ENCODE results near the gene TRAF3IP3.

TRAF3IP3 gene

GRCh38 chr1:209803568-209803967 lies 47.7 kb downstream of the TRAF3IP3 start:
- no peak for DNase-seq

DNA sequence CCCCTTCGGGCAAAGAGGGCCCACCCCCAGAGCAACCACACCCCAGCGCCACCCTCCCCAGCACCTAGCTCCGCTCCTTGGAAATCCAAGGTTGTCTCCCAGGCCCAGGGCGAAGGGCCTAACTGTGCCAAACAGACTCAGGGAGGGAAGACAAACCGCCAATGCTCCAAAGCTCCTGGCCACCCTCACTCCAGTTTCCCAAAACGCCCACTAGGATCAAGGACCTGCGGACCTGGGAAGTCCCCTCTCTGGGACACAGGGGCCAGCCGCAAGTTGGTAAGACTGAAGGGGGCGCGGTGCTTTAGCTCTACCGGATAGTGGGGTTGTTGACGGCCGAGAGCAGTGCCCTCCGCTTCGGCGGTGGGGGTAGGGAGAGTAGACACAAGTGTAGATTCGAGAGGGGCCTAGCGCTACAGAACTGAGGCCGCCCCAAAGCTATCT lies 49.5 kb downstream of the TRAF3IP3 start:
- no peak for DNase-seq

GRCh38 chr1:209805875-209806760 lies 50.3 kb downstream of the TRAF3IP3 start, which contains the start of gene IRF6:
TSS of gene IRF6 (minus strand) at chr1:209806142. CDS start at chr1:209801413, 4,729 bp downstream.
- DNase-seq, result peak; percentile 14

GRCh38 chr1:209807509-209807908 lies 51.7 kb downstream of the TRAF3IP3 start:
- no peak for DNase-seq

- no peak for DNase-seq
Observed at GRCh38 chr1:209808059-209808581, 52.3 kb downstream of the TRAF3IP3 start.

GRCh38 chr1:209809611-209810010 lies 53.8 kb downstream of the TRAF3IP3 start:
- no peak for DNase-seq

DNA sequence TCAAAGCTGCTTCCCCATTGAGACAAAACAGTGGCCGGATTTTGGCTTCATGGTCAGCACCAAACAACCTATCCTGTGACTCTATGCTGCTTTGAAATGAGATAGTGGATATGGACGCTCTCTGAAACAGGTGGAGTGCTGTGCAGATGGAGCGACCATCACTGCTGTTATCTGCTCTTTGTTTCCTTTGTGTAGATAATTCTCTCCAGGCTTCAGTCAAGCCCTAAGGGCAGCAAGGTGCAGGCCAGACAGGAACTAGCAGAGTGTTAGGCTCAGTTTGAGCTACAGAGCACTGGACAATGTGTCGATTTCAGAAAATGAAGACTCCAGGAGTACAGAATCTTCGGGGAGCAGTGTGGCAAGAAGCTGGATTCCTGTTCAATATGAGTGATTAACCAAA lies 54.9 kb downstream of the TRAF3IP3 start:
- DNase-seq, result no peak

DNA sequence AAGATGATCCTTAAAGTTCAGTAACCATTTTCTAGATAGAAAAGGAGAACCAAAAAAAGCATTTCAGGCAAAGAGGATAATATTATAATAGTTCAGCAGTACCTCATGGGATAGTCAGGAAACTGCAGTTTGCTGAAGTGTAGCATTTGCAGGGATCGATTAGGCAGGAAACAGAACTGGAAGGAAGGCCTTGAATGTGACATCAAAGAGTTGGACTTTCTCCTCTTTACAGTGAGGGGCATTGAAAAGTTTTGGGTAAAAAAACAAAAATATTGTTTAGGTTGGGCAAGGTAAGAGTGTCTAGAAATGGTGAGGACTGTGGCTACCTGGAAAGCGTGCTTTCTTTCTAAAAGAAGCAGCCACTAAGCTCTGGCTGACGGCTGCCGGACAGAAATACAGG lies 58.0 kb downstream of the TRAF3IP3 start:
- DNase-seq, result no peak

DNA sequence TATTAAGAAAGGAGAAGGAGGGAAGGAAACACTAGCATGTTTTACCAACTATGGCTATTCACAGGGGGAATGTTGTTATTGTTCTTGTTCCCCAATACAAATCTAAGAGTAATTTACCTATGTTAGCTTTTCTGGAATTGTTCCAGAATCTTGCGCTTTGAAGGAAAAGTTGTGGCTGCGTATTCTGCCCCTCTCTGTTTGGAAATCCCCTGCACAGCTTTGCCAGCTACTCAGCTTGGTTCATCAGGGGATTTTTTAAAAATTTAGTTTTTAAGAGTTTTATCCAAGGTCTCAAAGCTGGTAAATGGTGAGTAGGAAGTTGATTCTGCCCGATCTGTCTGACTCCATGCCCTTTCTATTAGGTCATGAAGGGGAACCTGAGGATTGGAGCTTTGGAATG lies 59.6 kb downstream of the TRAF3IP3 start:
- no peak for DNase-seq

GRCh38 chr1:209815931-209816341 lies 60.1 kb downstream of the TRAF3IP3 start:
- DNase-seq, result no peak

- no peak for DNase-seq
Observed at GRCh38 chr1:209816923-209817322, 61.1 kb downstream of the TRAF3IP3 start.

GRCh38 chr1:209817691-209818090 lies 61.8 kb downstream of the TRAF3IP3 start:
- DNase-seq, result no peak

DNA sequence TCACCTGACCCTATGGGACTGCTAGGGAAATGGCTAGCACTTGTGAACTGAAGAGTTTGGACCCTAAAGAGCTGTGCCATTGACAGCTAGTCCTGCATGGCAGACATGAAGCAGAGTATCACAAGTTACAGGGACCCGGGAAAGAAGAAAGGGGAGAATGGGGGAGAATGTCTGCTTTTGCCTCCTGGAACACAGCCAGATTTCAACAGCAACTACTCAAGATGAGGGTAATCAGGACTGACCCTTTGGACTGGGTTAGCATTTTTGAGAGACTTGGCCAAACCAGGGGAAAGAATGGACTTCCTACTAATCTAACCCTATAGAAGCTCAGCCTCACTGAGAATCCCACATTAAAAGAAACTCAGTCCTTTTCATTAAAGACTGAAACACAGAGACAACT lies 63.2 kb downstream of the TRAF3IP3 start:
- no peak for DNase-seq

DNA sequence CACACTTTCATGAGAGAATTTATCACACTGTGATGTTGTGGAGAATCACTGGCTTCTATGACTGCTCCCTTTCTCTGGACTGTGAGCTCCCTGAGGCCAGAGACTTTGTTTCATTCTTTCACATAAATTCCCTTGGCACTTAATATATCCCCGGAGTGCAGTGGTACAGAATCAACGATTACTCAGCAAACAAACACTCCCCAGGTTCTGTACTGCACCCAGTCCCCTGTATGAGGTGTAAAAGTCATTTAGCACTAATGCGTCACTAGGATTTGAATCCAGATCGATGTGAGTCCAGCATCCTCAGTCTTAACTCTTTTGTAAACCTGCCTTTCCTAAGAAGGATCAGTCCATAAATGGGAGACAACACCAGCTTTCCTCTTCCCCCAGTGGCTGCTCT lies 65.1 kb downstream of the TRAF3IP3 start:
- DNase-seq, result no peak

GRCh38 chr1:209822706-209823105 lies 66.9 kb downstream of the TRAF3IP3 start:
- DNase-seq, result no peak

DNA sequence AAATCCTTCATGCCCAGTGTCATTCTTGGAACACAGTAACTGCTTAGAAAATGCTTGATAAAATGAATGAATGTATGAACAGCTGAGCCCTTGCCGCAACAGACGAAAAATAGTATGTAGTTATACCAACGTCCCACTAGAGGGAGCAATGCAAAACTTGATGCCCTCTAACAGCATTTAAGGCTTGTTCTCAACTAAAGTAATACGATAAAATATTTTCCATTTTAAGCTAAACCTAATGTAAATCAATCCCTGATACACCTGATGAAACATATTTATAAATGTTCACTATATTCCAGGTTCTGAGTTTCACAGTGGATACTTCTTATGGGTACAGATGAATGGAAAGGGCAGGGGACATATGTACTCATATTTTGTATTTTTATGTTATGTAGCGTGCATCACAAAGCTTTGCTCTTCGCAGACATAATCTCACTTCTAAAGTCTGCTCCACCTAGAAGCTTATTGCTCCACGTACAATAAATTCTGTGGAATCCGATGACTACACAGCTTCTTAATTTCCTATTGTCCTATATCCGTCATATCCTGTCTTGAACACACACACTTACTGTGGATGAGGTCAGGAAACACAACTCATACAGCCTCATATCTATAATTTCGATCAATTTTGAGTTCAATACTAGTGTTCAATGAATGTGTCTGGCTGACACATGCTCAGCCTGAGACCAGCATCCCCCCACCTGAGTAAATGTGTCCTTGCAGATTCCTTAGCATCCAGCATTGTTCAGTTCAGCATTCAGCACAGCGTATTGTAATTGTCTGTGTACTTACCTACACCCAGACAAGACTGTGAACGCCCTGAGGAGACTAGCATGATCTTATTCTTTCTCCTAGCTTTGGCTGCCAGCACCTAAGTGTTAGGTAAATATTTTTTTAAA lies 67.5 kb downstream of the TRAF3IP3 start:
- no peak for DNase-seq

- no peak for DNase-seq
Observed at GRCh38 chr1:209825591-209826434, 70.0 kb downstream of the TRAF3IP3 start.

DNA sequence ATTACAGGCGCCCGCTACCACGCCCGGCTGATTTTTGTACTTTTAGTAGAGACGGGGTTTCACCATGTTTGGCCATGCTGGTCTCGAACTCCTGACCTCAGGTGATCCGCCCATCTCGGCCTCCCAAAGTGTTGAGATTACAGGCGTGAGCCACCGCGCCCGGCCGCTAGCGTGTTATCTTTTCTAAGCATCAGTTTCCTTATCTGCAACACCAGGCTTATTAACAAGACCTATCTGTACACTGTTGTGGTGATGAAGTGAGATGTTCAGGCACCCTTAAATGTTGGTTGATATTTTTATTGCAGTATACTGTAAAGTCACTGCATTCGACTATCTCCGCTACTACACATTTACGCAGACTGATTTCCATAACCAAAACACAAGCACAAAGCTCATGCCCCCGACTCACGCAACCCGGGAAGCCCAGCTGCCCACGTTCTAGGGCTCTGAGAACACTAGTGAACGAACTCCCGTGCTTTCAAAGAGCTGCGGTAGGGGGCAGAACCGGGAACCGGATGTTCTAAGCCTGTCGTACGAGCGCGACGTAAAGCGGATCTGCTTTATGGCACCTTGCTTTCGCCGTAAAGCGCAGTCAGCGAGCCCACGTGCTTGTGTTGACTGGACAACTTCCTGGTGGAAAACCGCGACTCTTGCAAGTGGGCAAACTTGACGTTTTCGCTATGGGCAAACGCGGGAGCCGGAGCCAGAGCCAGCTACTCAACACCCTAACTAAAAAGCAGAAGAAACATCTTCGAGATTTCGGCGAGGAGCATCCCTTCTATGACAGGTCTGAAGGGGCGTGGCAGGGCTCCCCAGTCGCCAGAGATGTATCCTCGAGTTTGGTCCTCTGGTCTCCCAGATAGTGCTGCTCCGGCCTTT lies 71.8 kb downstream of the TRAF3IP3 start, which contains the start of gene UTP25:
UTP25 (plus strand) TSS at position 589 of the 879 bp plus-strand sequence; CDS start at position 681, 92 bp downstream.
- peak; percentile 85 for DNase-seq

DNA sequence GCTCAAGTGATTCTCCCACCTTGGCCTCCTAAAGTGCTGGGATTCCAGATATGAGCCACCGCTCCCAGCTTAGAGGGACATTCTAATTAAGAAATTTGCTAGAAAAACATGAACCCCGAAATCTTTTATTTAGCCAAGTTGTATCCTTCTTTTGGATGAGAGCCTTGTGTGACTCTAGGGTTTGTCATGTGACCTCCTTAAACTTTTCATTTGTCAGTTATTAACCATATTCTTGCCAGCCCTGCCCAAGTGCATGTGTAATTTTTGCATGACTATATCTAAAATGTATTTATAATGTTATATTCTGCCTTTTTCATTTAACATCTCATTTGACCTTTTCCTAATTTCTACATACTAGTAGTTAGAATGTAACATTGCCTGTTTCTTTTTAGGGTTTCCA lies 73.9 kb downstream of the TRAF3IP3 start:
- no peak for DNase-seq

DNA sequence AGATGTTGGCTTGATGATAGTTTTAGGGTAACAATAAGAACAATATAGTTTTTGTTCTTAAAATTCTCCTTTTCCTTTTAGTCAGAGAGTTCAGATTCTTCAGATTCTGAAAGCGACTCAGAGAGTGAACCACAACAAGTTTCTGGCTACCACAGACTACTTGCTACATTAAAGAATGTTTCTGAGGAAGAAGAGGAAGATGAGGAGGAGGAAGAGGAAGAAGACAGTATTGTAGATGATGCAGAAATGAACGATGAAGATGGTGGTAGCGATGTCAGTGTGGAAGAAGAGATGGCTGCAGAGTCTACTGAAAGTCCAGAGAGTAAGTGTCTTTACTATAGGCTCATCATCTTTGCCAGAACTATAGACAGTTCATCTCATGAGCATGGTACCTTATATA lies 74.9 kb downstream of the TRAF3IP3 start:
- no peak for DNase-seq

GRCh38 chr1:209831615-209832014 lies 75.8 kb downstream of the TRAF3IP3 start:
- DNase-seq, result no peak
